Stimulated activated CD4-positive, alpha-beta T cell treated with anti-CD3 and anti-CD28 coated beads, Interleukin-15, amount 100 ng/mL, for 24 hours (primary cell): Measurements from ENCODE around the gene DRICH1.
"Not testable (repeated sequence)": the region's sequence is repeated elsewhere in the genome, so short reads cannot be mapped to it uniquely, and the experiment has no call there.

ENCODE experiments used
- DNase-seq: peaks from one replicate; pipeline ENCODE4 v3.0.0-alpha.2; 2020

DRICH1 gene

DNA sequence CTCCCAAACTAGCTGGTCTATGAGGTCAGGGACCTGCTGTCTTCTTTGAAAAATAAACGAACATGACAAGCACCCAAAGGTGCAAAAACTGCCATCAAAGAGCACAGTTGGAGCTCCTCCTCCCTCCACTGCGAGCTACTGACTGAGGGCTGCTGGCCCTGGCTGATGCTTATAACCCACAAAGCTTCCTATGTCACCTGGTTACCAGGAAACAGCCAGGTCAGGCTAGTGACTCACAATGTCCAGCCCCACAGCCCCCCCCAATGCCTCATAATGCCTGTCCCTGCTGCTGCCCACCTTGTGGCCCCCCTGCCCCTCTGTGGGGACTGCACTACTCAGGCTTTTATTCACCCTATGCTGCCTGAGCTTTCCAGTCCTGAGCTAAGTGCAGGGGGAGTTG lies at the start of gene DRICH1:
Gene DRICH1 (minus strand): TSS at position 144 of the 400 bp plus-strand sequence. CDS start 298 bp downstream, outside the sequence.
- no peak for DNase-seq

GRCh38 chr22:23681026-23681809 lies 49.1 kb upstream of the DRICH1 start:
- no peak for DNase-seq

DNA sequence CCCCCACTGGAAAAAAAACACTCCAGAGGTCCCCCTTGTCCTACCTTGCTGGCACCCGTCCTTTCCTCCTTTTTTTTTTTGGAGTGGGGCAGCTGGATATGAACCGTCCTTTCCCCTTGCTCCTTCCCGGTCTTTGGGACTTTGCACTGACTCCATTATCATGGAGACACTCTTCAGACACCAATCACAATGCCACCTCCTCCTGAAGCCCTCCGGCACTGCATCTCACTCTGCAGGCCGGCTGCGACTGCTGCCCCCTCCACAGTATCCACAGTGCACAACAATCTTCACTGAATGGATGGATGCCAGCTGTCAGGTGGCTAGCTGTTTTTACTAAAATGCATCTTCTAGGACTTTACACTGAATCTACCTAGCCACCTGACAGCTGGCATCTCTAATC lies 46.0 kb upstream of the DRICH1 start:
- DNase-seq, result no peak

DNA sequence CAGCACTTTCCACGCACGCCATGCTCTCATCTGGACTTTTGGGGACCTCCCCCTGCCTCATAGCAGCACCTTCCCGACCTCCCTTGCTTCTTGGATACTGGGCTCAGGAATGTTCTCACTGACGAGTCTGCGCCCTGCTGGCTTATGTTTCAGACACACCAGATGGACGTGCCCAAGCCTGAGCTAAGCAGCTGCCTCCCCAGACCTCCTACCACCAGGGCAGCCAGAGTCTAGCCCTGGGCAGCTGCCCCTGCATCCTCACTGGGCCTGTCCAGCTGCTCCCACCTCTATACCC lies 45.5 kb upstream of the DRICH1 start:
- DNase-seq, result no peak

- not testable (repeated sequence) for DNase-seq
These were observed 45.0 kb upstream of the DRICH1 start for GRCh38 chr22:23676841-23677700.

GRCh38 chr22:23675502-23676415 lies 43.6 kb upstream of the DRICH1 start:
- no peak for DNase-seq

DNA sequence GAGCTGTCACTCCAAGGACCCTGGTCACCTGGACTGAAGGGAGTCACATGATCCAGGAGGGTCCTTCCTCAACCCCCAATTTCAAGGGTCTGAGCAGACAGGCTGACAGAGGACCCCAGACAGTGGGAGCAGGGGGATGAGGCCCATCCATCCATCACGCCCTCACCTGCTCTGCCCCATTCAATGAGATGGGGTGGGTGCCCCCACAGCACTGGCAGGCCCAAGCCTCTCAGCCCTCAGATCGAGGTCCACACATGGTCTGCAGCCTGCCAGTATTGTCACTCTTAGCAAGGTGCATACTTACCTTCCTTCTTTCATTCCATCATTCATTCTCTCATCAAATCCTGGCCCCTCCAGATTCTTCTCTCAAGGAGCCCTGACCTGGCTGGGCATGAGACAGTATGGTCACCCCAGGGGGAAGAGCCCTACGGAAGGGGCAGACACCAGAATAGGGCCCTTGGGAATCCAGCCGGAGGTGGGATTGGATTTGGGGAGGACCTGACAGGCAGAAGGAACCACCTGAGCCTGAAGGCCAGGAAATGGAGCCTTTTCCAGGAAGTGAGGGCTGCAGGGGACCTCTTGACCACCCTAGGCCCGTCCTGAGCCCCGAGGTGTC lies 42.9 kb upstream of the DRICH1 start:
- not testable (repeated sequence) for DNase-seq

DNA sequence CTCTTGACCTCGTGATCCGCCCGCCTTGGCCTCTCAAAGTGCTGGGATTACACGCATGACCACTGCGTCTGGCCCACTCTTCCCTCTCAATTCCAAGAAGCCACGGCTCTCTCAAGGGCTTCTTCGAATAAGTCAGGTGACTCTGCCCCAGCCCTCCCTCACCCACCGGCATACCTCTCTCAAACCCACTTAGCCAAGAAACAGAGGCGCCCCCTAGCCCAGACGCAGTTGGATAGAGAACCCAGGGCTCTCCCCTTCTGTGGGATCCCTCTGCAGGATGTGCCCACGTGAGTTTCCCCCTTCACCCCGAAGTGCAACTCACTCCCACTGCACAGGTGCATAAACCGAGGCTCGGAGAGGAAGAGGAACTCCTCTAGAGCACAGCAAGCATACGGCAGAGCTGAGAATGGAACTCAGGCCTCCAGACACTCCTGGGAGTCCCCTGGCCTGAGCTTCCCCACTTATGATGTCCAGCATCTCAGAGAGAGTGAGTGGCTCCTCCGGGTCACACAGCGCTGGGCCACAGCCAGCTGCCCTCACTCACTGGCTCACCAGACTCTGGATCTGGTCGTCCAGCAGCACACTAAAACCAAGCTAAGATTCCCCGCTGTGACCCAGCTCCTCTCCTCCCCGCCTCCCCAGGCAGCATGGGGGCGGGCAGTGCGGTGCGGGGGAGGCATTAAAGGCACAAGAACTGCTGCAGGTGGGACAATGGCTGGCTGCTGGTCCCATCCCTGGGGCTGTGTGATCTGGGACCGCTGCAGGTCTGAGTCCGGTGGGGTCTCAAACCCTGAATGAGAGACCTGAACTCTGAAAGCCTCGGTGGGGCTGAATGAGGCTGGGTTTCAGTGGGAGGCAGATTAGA lies 41.9 kb upstream of the DRICH1 start:
- no peak for DNase-seq

GRCh38 chr22:23673050-23673620 lies 41.0 kb upstream of the DRICH1 start:
- no peak for DNase-seq

DNA sequence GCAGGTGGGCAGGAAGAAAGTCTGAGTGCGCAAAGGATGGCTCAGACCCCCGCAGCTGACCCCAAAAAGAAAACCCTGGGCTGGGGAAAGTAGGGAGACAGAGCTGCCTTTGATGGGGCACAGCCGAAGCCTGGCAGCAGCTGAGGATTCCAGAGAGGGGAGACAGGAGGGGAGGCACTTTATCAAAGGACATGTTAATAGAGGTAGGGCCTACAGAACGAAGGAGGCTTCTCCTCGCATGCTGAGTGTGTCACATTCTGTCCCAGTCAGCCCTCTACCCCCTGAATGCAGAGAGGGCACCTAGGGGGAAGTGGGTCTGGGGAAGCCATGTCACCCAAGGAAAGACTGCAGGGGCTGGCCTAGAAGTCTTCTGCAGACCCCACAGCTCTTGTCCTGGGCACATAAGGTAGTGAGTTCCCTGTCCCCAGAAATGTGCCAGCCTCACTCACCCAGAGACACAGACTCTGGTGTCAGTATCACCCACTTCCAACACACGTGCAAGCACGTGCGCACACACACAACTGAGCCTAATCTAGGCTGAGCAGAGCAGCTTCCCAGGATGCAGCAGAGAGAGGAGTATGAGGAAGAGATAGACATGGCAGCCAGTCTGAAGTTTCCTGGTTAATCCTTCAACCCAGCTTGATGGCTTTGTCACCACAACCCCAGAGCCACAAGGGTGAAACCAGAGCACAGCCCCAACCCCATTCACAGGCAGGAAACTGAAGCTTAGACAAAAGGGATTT lies 40.4 kb upstream of the DRICH1 start:
- DNase-seq, result not testable (repeated sequence)

GRCh38 chr22:23671387-23671786 lies 39.3 kb upstream of the DRICH1 start:
- not testable (repeated sequence) for DNase-seq

DNA sequence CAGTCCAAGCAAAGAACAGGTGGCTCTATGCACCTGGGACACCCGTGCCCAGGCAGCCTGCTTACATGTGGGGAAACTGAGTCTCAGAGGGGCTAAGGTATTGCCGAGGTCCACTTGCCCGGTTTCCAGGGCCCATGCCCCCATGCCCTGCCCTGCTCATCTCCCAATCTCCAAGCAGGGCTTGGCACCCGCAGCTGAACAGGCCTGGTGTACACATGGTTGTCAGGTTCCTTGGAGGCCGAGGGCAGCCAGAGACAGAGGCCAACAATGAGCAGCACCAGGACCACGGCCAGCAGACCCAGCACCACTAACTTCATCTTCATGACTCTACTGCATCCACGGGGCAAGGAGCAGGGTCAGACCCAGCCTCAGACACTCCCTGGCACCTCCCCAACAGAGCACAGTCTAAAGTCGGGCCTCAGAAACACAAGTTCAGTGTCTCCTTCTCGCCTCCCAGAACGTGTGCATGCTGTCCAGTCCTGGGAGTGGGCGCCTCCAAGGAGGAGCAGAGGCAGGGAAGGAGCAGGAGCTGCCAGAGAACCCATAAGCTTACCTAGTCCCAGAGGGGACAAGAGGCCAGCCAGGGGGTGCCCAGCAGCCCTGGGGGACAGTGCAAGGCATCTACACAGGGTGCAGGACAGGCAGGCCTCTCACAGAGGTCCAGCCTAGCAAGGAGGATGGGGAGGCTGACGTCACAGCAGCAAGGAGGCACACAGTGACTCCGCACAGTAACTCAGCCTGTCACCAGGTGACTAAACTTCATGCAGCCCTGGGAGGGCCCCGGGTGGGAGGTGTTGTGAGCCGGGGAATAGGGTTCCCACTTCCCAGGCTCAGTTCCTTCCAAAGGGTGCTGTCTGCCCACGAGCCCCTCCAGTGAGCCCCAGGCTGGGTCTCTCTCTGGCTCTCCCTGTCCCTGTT lies 38.5 kb upstream of the DRICH1 start:
- no peak for DNase-seq

DNA sequence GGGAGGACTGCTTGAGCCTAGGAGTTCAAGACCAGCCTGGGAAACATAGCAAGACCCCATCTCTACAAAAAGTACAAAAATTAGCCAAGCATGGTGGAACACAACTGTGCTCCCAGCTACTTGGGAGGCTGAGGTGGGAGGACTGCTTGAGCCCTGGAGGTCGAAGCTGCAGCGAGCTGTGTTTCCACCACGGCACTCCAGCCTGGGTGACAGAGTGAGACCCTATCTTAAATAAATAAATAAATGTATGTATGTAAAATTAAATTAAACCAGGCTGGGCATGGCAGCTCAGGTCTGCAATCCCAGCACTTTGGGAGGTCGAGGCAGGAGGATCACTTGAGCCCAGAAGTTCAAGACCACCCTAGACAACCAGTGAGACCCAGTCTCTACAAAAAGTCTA lies 28.3 kb upstream of the DRICH1 start:
- DNase-seq, result not testable (repeated sequence)

DNA sequence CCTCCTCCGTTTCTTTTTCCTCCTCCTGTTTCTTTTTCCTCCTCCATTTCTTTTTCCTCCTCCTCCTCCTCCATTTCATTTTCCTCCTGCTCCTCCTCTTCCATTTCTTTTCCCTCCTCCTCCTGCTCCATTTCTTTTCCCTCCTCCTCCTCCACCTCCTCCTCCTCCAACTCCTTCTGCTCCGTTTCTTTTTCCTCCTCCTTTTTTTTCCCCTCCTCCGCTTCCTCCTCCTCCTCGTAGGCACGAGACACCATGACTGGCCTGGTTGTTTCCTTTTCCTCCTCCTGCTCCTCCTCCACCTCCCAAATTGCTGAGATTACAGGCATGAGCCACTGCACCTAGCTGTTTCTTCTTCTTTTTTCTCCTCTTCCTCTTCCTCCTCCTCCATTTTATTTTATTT lies 25.6 kb upstream of the DRICH1 start:
- no peak for DNase-seq

- DNase-seq, result no peak
These were observed 23.9 kb upstream of the DRICH1 start for GRCh38 chr22:23655891-23656475.

GRCh38 chr22:23652711-23653110 lies 20.6 kb upstream of the DRICH1 start:
- DNase-seq, result no peak

- DNase-seq, result no peak
These were observed 20.2 kb upstream of the DRICH1 start for GRCh38 chr22:23652286-23652685.

DNA sequence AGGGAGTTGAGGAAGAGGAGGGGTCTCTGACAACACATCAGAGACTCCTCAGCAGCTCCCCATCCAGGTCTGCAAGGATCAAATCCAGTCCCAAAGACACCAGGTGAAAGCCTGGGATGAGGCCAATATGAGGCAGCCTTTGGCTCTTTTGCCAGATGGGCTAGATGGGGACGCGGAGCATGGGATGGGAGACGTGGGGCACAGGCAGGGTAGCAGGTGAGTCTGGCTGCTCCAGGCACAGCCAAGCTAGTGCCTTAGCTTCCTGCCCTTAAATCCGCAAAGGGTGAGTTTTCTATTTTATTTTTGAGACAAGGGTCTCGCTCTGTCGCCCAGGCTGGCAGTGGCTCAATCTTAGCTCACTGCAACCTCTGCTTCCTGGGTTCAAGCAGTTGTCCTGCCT lies 19.6 kb upstream of the DRICH1 start:
- no peak for DNase-seq

DNA sequence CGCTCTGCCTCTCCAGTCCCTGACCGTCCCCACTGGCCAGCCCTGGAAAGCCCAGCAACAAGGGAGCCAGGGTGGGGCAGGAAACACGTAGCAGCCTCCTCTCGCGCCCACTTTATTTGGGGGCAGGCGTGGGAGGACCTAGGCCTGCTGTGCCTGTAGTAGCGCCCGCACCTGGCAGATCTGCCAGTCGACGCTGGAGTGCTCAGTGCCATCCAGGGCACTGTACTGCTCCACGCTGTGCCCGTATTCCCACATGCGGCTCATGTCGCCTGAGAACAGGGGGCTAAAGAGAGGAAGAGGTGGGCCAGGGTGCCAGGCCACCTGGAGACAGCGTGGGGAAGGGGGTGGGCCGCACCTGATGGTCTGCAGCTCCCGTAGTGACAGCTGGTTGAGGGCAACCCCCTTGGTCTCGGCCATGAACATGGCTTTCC lies 17.0 kb upstream of the DRICH1 start:
- no peak for DNase-seq
